ENCODE measurements around the gene CHST8. TPM values are rescaled to one million over a fixed set of nuclear protein-coding genes. Genes with fewer than 3 reads are reported as not detected.

CHST8 gene
- total RNA-seq, 4 donors from 2014 or later, result 0.66 TPM; not detected in 3

DNA sequence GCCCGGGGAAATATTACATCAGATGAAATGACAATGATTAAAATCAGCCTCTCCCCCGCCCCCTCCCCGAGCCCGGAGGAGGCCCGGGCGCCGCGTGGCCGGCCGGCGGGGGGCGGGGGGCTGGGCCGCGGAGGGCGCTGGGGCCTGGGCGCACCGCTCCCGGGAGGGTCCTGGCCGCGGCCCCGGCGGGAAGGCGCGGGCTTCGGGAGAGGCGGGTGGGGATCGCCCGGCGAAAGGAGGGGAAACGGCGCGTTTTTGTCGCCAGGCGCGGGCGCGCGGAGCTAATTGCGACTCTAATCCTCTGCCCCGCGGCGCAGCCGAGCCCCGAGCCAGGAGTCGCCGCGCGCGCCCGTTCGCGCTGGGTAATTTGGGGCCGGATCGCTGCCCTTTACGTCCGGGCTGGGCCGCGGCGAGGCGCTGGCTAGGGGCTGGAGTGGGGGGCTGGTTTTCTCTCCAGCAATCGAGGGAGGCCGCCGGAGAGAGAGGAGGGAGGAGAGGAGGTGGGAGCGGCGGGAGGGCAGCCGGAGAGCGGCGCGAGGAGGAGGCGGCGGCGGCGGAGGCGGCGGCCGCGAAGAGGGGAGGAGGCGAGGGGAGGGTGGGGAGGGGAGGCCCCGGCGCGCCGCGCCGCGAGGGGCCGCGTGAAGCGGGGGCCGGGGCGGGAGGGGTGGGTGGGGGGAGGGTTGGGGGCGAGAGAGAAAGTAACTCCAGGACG is 174.6 kb downstream of the CHST8 start, which contains the start of gene KCTD15:
Gene KCTD15 (plus strand): TSS at position 707 of the 712 bp plus-strand sequence. CDS start 3,585 bp downstream, outside the sequence.
- 1% methylated on average over 17 of the region's 92 CpGs for WGBS
- Histone ChIP-seq H3K4me3 (peak within 1 kb of the TSS; percentile 71 to 91 (median 82)), H3K4me1 (peaks cover 18 to 47% (median 36%) of the 10 kb centered on the region in 4 donors), H3K36me3 (peaks cover 0 to 11% (median 5%) of the 10 kb centered on the region in 4 donors), H3K9me3 (no peaks in the 10 kb centered on the region), H3K27me3 (no peaks in the 10 kb centered on the region), H3K27ac (replicated peaks in 1 of 4) (peak within 1 kb of the TSS; percentile 96 to 97 (median 96))
- no peak for DNase-seq (ENCODE audit: extremely low spot score)
- TF ChIP-seq EP300 (IDR thresholded peaks at IDR 0.05) (no peak), POLR2AphosphoS5 (IDR thresholded peaks at IDR 0.05) (no peak), POLR2A (IDR thresholded peaks at IDR 0.05; ENCODE audit: low read depth) (no peak)
- TF ChIP-seq, protein P1, sequence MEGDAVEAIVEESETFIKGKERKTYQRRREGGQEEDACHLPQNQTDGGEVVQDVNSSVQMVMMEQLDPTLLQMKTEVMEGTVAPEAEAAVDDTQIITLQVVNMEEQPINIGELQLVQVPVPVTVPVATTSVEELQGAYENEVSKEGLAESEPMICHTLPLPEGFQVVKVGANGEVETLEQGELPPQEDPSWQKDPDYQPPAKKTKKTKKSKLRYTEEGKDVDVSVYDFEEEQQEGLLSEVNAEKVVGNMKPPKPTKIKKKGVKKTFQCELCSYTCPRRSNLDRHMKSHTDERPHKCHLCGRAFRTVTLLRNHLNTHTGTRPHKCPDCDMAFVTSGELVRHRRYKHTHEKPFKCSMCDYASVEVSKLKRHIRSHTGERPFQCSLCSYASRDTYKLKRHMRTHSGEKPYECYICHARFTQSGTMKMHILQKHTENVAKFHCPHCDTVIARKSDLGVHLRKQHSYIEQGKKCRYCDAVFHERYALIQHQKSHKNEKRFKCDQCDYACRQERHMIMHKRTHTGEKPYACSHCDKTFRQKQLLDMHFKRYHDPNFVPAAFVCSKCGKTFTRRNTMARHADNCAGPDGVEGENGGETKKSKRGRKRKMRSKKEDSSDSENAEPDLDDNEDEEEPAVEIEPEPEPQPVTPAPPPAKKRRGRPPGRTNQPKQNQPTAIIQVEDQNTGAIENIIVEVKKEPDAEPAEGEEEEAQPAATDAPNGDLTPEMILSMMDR (IDR thresholded peaks at IDR 0.05), result no peak
- intact Hi-C loops (cut with DNase I), result no loop called here

DNA sequence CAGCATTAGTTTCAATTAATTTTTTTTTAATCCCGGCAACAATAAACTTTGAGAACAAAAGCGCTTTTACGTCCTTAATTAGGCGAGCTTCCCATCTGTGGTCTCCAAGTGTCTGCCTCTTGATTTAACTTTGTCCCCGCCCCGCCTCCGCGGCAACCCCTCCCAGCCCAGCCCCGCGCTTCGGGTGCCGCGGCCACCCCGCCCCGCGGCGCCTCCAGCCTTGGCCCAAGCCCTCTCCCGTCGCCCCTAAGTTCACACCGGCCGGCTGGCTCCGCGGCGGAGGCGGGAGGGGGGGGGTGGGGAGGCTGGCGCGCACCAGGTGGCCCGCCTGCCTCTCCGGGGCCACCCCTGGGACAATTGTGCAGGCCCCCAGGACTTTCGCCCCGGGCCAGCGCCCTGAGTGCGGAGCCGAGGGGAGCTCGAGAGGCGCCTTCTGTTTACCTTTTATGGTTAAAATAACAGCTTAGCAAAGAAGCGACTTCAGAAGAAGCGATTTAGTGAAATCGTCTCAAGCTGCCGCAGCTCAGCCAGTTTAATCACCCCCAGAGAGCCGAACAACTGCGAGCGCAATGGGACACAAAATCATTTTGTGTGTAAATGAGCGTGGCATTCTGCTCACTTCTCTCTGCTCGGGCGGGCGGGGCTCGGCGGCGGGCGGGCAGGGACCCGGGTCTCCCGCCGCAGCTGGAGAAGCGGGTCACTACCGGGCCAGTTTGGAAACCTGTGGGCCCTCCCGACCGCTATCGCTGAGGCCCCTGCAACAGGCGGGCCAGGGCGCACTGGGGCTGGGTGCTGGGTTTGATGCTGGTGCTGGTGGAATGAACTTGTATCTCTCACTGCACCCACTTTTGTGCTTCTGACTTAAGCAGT is 176.3 kb downstream of the CHST8 start:
- H3K9me3 ChIP-seq, result no peaks in the 10 kb centered on the region
- no peaks in the 10 kb centered on the region for H3K27me3 ChIP-seq
- no peak for DNase-seq (ENCODE audit: extremely low spot score)
- WGBS, result 9% methylated on average over 23 of the region's 61 CpGs
- H3K4me3 ChIP-seq, result peak overlapping the region; percentile 71 to 91 (median 82)
- TF ChIP-seq POLR2AphosphoS5 (IDR thresholded peaks at IDR 0.05) (peak in 1 of 2 donors; percentile 59), EP300 (IDR thresholded peaks at IDR 0.05) (no peak)
- H3K4me1 ChIP-seq, result peaks cover 18 to 63% (median 53%) of the 10 kb centered on the region in 4 donors
- H3K36me3 ChIP-seq, result peaks cover 0 to 29% (median 22%) of the 10 kb centered on the region in 4 donors
- peak overlapping the region; percentile 96 to 97 (median 96) for H3K27ac ChIP-seq (replicated peaks in 1 of 4)
- intact Hi-C loops (cut with DNase I), result no loop called here

DNA sequence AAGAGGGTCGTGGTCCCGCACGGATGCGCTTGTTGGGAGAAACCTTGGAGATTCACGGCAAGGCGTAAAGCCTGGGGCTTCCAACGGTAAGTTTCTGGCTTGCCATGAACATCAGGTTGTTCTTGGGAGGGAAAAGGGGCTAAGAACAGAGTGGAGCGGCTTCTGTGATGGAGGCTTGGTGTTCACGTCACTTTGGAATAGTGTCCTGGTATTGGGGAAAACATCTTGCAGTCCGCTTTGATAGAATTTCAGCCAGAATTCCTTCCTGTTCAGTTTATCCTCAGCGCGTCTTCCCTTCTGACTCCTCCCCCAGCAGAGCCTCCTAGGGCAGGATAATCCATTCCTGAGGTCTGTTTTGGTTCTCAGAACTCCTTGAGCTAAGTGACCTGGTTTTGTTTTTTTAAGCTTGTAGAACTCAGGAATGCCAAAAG is 176.9 kb downstream of the CHST8 start:
- intact Hi-C loops (cut with DNase I), result no loop called here
- DNase-seq (ENCODE audit: extremely low spot score), result no peak
- Histone ChIP-seq H3K4me3 (peak overlapping the region; percentile 71 to 91 (median 82)), H3K4me1 (peaks cover 18 to 70% (median 55%) of the 10 kb centered on the region in 4 donors), H3K36me3 (peaks cover 0 to 33% (median 25%) of the 10 kb centered on the region in 4 donors), H3K27me3 (no peaks in the 10 kb centered on the region), H3K27ac (replicated peaks in 1 of 4) (peak overlapping the region; percentile 96 to 97 (median 96)), H3K9me3 (no peaks in the 10 kb centered on the region)
- WGBS, result 35% methylated on average over 12 of the region's 12 CpGs
- TF ChIP-seq, protein P1 (IDR thresholded peaks at IDR 0.05), result no peak
- TF ChIP-seq POLR2A (IDR thresholded peaks at IDR 0.05; ENCODE audit: low read depth), result no peak
- TF ChIP-seq POLR2AphosphoS5 (IDR thresholded peaks at IDR 0.05), result peak in 1 of 2 donors; percentile 35

DNA sequence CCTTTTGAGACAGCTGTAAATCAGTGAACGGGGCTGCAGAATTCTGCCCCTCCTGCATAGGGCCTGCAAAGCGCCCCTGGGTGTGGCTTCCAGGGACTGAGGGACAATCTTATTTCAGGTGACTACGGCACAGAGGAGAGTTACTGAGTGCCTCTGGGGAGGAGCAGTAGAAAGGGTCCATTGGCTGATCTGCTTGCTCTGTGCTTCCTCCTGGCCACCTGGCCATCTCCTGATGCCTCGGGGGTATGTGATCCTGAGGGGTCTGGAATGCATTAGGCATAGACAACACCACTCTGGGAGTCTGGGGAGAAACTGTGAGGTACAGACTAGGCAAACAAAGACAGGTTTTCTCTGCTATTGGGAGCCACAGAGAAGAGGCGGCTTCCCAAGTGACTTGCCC is 177.7 kb downstream of the CHST8 start:
- no peaks in the 10 kb centered on the region for H3K9me3 ChIP-seq
- H3K27me3 ChIP-seq, result no peaks in the 10 kb centered on the region
- no peak for DNase-seq (ENCODE audit: extremely low spot score)
- H3K4me3 ChIP-seq, result peak overlapping the region; percentile 71 to 91 (median 82)
- peaks cover 0 to 41% (median 29%) of the 10 kb centered on the region in 4 donors for H3K36me3 ChIP-seq
- H3K4me1 ChIP-seq, result peaks cover 23 to 74% (median 60%) of the 10 kb centered on the region in 4 donors
- peak overlapping the region; percentile 96 to 97 (median 96) for H3K27ac ChIP-seq (replicated peaks in 1 of 4)
- 61% methylated on average over 5 of the region's 5 CpGs for WGBS
- intact Hi-C loops (cut with DNase I), result no loop called here
- TF ChIP-seq, protein P1 (IDR thresholded peaks at IDR 0.05), result no peak
- TF ChIP-seq EP300 (IDR thresholded peaks at IDR 0.05) (no peak), POLR2A (IDR thresholded peaks at IDR 0.05; ENCODE audit: low read depth) (no peak), POLR2AphosphoS5 (IDR thresholded peaks at IDR 0.05) (no peak)
